Stomach (tissue), 9 donors: ENCODE data around the gene ETNK2. TPM values are rescaled to one million over a fixed set of nuclear protein-coding genes. Genes with fewer than 3 reads are reported as not detected.

ENCODE experiments used
- DNase-seq, 2 donors: peaks; one replicate each; pipeline versions ENCODE4 v3.0.0 to v3.0.0-alpha.2; 2013 to 2019
- H3K27ac ChIP-seq, 5 donors: fragments of 200-600 bp in 4 of 5; sonication (generic) in 4 of 5; one replicate each; pipeline ENCODE4 v1.5.1; 2013 to 2019; ENCODE audit warnings: mild to moderate bottlenecking in 1 of 5, moderate library complexity in 1 of 5
- H3K27me3 ChIP-seq, 3 donors: fragments of 200-600 bp; sonication (generic); one replicate each; pipeline ENCODE4 v1.5.1; 2017 to 2019; ENCODE audit warnings: mixed run types in 1 of 3
- H3K36me3 ChIP-seq, 4 donors: fragments of 200-600 bp; sonication (generic); 1 replicate in 3 of 4; 2 replicates in 1 of 4; pipeline ENCODE4 v1.5.1; 2016 to 2019
- H3K4me1 ChIP-seq, 4 donors: fragments of 200-600 bp; sonication (generic); one replicate each; pipeline ENCODE4 v1.5.1; 2016 to 2019
- H3K4me3 ChIP-seq, 4 donors: fragments of 200-600 bp; sonication (generic) in 3 of 4; one replicate each; pipeline ENCODE4 v1.5.1; 2016 to 2019; ENCODE audit warnings: mild to moderate bottlenecking in 1 of 4
- H3K9me3 ChIP-seq, 4 donors: fragments of 200-600 bp; sonication (generic); one replicate each; pipeline ENCODE4 v1.5.1; 2016 to 2019
- CTCF ChIP-seq, 7 experiments: fragments of 450-650 bp in 4 of 7; fragments of 200-600 bp in 3 of 7; sonication (generic) in 3 of 7; IDR thresholded peaks; one replicate each; pipeline ENCODE4 v1.5.1; 2016 to 2019; ENCODE audit warnings: antibody characterized with exemption in 7 of 7, control low read depth in 2 of 7, mild to moderate bottlenecking in 1 of 7
- EP300 ChIP-seq: sonication (generic); formaldehyde crosslinking; IDR thresholded peaks from one replicate; pipeline ENCODE4 v1.6.1; 2017; ENCODE audit warnings: antibody characterized with exemption
- POLR2A ChIP-seq, 4 donors: fragments of 450-650 bp; IDR thresholded peaks; one replicate each; pipeline ENCODE4 v1.6.1; 2016; ENCODE audit warnings: antibody characterized with exemption in 4 of 4, control low read depth in 2 of 4, mild to moderate bottlenecking in 1 of 4, moderate library complexity in 1 of 4
- POLR2AphosphoS5 ChIP-seq, 3 donors: sonication (generic); formaldehyde crosslinking; IDR thresholded peaks; one replicate each; pipeline ENCODE4 v1.6.1; 2016; ENCODE audit warnings: antibody characterized with exemption in 3 of 3
- WGBS, 5 donors: extraction: QIAGEN DNeasy Blood & Tissue Kit in 3 of 5; methylation state at CpG; one replicate each; pipeline versions ENCODE4 v1.1.5 to v1.1.7; 2013 to 2018; 5-methylcytosine and 5-hydroxymethylcytosine counted together
- intact Hi-C: fragments of 100-400 bp; cut with DNase I; formaldehyde crosslinking; loops from one replicate; pipeline ENCODE4 v1.15.1; 2023; ENCODE audit warnings: low total_unique reads
- polyA plus RNA-seq, 3 donors: library from polyadenylated mRNA; stranded (reverse); fragments of 200-250 nt; gene quantifications; one replicate each; pipeline ENCODE4 v1.2.3, GENCODE V29; 2013
- total RNA-seq, 5 donors: library from RNA; depleted of rRNA; stranded (reverse); fragments of >200 nt; gene quantifications; one replicate each; pipeline versions ENCODE4 v1.1.0 to v1.2.3, GENCODE V29; 2014 to 2016
- donor health status: healthy with polysubstance abuse.
- donor health status: Bipolar disorder and iron deficiency.
- donor health status: healthy.

Gene ETNK2
- total and polyA plus RNA-seq, 8 donors: 0.45 to 12.2 (median 7.1) TPM

GRCh38 chr1:204149107-204149506 is 2.7 kb downstream of the ETNK2 start:
- Histone ChIP-seq H3K36me3 (peaks cover 0 to 12% (median 5%) of the 10 kb centered on the region in 4 donors), H3K27ac (no peak overlapping the region), H3K27me3 (peaks cover 0 to 19% (median 6%) of the 10 kb centered on the region in 3 donors), H3K4me3 (no peak overlapping the region), H3K9me3 (no peaks in the 10 kb centered on the region), H3K4me1 (peaks cover 13 to 31% (median 26%) of the 10 kb centered on the region in 4 donors)
- intact Hi-C loops: no loop called here
- 48 to 67% (median 65%) methylated on average over 2 of the region's 2 CpGs for WGBS, 5 donors
- DNase-seq: no peak
- TF ChIP-seq EP300 (no peak), CTCF (IDR thresholded peaks at IDR 0.05) (no peak), POLR2AphosphoS5 (IDR thresholded peaks at IDR 0.05) (no peak), POLR2A (IDR thresholded peaks at IDR 0.05) (no peak)

- no peak for DNase-seq
- H3K9me3 ChIP-seq: no peaks in the 10 kb centered on the region
Measured at GRCh38 chr1:204147406-204148383, 4.1 kb downstream of the ETNK2 start.

GRCh38 chr1:204146965-204147364 is 4.9 kb downstream of the ETNK2 start:
- Histone ChIP-seq H3K9me3 (no peaks in the 10 kb centered on the region), H3K27me3 (peaks cover 0 to 12% (median 6%) of the 10 kb centered on the region in 3 donors), H3K4me3 (no peak overlapping the region), H3K27ac (no peak overlapping the region), H3K4me1 (peaks cover 8 to 21% (median 16%) of the 10 kb centered on the region in 4 donors), H3K36me3 (peaks cover 0 to 15% (median 6%) of the 10 kb centered on the region in 4 donors)
- intact Hi-C loops: no loop called here
- no peak for TF ChIP-seq POLR2A (IDR thresholded peaks at IDR 0.05)
- no peak for TF ChIP-seq POLR2AphosphoS5 (IDR thresholded peaks at IDR 0.05)
- no peak for TF ChIP-seq CTCF (IDR thresholded peaks at IDR 0.05)
- no peak for TF ChIP-seq EP300
- DNase-seq: no peak
- WGBS, 5 donors: 79 to 93% (median 84%) methylated on average over 7 of the region's 7 CpGs

More at GRCh38 chr1:204147406-204148383, 4.1 kb downstream of the ETNK2 start:
- H3K27ac ChIP-seq: no peak overlapping the region
- H3K4me1 ChIP-seq: peaks cover 13 to 28% (median 23%) of the 10 kb centered on the region in 4 donors
- 80 to 92% (median 84%) methylated on average over 13 of the region's 13 CpGs for WGBS, 5 donors
- peaks cover 0 to 19% (median 6%) of the 10 kb centered on the region in 3 donors for H3K27me3 ChIP-seq
- H3K36me3 ChIP-seq: peaks cover 0 to 15% (median 6%) of the 10 kb centered on the region in 4 donors
- TF ChIP-seq CTCF (IDR thresholded peaks at IDR 0.05) (no peak), EP300 (no peak), POLR2AphosphoS5 (IDR thresholded peaks at IDR 0.05) (no peak), POLR2A (IDR thresholded peaks at IDR 0.05) (no peak)
- intact Hi-C loops: no loop called here
- H3K4me3 ChIP-seq: no peak overlapping the region

- DNase-seq: no peak
- intact Hi-C loops: no loop called here
- peaks cover 4 to 17% (median 13%) of the 10 kb centered on the region in 4 donors for H3K4me1 ChIP-seq
Measured at GRCh38 chr1:204146309-204146708, 5.5 kb downstream of the ETNK2 start.

More at GRCh38 chr1:204146309-204146708, 5.5 kb downstream of the ETNK2 start:
- 84 to 92% (median 88%) methylated on average over 6 of the region's 6 CpGs for WGBS, 5 donors
- no peak overlapping the region for H3K4me3 ChIP-seq
- H3K36me3 ChIP-seq: peaks cover 0 to 15% (median 6%) of the 10 kb centered on the region in 4 donors
- no peak overlapping the region for H3K27ac ChIP-seq
- H3K9me3 ChIP-seq: no peaks in the 10 kb centered on the region
- peaks cover 0 to 8% (median 2%) of the 10 kb centered on the region in 3 donors for H3K27me3 ChIP-seq
- TF ChIP-seq POLR2A (IDR thresholded peaks at IDR 0.05): no peak
- no peak for TF ChIP-seq EP300
- no peak for TF ChIP-seq POLR2AphosphoS5 (IDR thresholded peaks at IDR 0.05)
- no peak for TF ChIP-seq CTCF (IDR thresholded peaks at IDR 0.05)
